Bronchial epithelial cell (primary cell): ENCODE results near the gene SLC16A2. TPM values are rescaled to one million over a fixed set of nuclear protein-coding genes. Genes with fewer than 3 reads are reported as not detected.

ENCODE experiments used
- DNase-seq: peaks from one replicate; pipeline ENCODE4 v3.0.0-alpha.2; 2010; ENCODE audit warnings: low read depth
- FAIRE-seq: peaks from 2 replicates; lab custom pipeline; 2011; peaks lifted over from hg19 to GRCh38; lab: Jason Lieb, UNC
- H3K27me3 ChIP-seq: 2 replicates; pipeline ENCODE4 v1.5.1; 2011; ENCODE audit warnings: low read length; ENCODE audit not compliant: control insufficient read depth, insufficient read depth
- H3K36me3 ChIP-seq: 2 replicates; pipeline ENCODE4 v1.5.1; 2011; ENCODE audit warnings: low read length; ENCODE audit not compliant: control insufficient read depth, insufficient read depth
- H3K4me3 ChIP-seq: 2 replicates; pipeline ENCODE4 v1.5.1; 2011; ENCODE audit warnings: mild to moderate bottlenecking, low read depth, low read length, control low read depth
- CTCF ChIP-seq: IDR thresholded peaks from 2 replicates; pipeline ENCODE4 v1.5.1; 2011; ENCODE audit warnings: mild to moderate bottlenecking, moderate library complexity, low read length, control low read depth, inconsistent platforms; ENCODE audit not compliant: insufficient read depth, severe bottlenecking
- total RNA-seq: library from RNA; depleted of rRNA; stranded (reverse); fragments of >200 nt; gene quantifications from 2 replicates; pipeline ENCODE4 v1.2.1, GENCODE V29; 2014

The SLC16A2 gene
- total RNA-seq, 1 donor from 2014 or later: 1.3 TPM

- Histone ChIP-seq H3K36me3 (no peaks in the 10 kb centered on the region), H3K4me3 (no peak overlapping the region), H3K27me3 (no peaks in the 10 kb centered on the region)
- FAIRE-seq (no peak), DNase-seq (no peak)
- no peak for TF ChIP-seq CTCF
These were observed 32.1 kb upstream of the SLC16A2 start for GRCh38 chrX:74389016-74389722.

GRCh38 chrX:74395556-74395955 lies 25.7 kb upstream of the SLC16A2 start:
- H3K4me3 ChIP-seq: no peak overlapping the region
- no peak for FAIRE-seq
- DNase-seq: no peak
- no peaks in the 10 kb centered on the region for H3K36me3 ChIP-seq
- TF ChIP-seq CTCF: no peak
- no peaks in the 10 kb centered on the region for H3K27me3 ChIP-seq

- no peaks in the 10 kb centered on the region for H3K36me3 ChIP-seq
- no peak for TF ChIP-seq CTCF
- FAIRE-seq (no peak), DNase-seq (no peak)
- no peaks in the 10 kb centered on the region for H3K27me3 ChIP-seq
- H3K4me3 ChIP-seq: no peak overlapping the region
These were observed 15.3 kb upstream of the SLC16A2 start for GRCh38 chrX:74405973-74406489.

- H3K4me3 ChIP-seq: no peak overlapping the region
- no peaks in the 10 kb centered on the region for H3K27me3 ChIP-seq
- no peaks in the 10 kb centered on the region for H3K36me3 ChIP-seq
- FAIRE-seq (no peak), DNase-seq (no peak)
- no peak for TF ChIP-seq CTCF
These were observed 13.0 kb upstream of the SLC16A2 start for GRCh38 chrX:74408304-74408703.

GRCh38 chrX:74419864-74420195 lies 1.5 kb upstream of the SLC16A2 start:
- no peaks in the 10 kb centered on the region for H3K27me3 ChIP-seq
- DNase-seq: peak; percentile 11
- H3K4me3 ChIP-seq: peak overlapping the region; percentile 51
- no peak for TF ChIP-seq CTCF
- H3K36me3 ChIP-seq: no peaks in the 10 kb centered on the region
- FAIRE-seq: no peak
